ENCODE data around the gene MMP15.

DNA sequence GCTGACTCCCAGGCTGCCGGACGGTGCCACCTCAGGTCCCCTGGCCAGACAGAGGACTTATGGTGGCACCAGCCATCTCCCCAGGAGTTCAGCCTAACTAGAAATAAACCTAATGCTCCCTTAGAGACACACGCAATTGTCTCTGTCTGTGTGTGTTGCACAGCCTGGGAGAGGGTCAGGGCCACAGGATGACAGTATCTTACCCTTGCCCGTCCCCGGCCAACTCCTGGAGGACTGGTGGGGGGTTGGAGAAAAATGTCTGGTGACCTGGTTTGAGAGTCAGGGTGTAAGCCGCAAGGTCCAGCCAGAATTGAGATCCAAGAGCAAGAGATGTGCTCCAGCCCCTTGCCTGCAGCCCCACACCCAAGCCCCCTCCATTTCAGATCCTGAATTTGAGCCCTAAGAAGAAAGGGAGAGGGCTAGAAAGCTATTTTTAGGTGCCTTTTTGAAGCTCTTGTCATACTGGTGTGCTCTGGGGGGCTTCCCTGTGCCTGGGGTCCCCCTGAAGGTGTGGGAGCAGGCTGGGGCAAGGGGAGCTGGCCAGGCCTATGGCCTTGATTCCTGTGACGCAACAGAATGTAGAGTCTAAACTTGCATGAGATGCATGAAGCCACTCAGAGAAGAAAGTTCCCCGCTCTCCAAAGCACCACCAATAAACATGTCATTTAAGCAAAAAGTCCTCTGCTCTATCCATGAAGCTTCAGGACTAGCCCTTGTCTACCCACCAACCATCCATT, 37.9 kb upstream of the MMP15 start:
- TF ChIP-seq POLR2A (IDR thresholded peaks at IDR 0.05), result no peak
- TF ChIP-seq, protein P1, sequence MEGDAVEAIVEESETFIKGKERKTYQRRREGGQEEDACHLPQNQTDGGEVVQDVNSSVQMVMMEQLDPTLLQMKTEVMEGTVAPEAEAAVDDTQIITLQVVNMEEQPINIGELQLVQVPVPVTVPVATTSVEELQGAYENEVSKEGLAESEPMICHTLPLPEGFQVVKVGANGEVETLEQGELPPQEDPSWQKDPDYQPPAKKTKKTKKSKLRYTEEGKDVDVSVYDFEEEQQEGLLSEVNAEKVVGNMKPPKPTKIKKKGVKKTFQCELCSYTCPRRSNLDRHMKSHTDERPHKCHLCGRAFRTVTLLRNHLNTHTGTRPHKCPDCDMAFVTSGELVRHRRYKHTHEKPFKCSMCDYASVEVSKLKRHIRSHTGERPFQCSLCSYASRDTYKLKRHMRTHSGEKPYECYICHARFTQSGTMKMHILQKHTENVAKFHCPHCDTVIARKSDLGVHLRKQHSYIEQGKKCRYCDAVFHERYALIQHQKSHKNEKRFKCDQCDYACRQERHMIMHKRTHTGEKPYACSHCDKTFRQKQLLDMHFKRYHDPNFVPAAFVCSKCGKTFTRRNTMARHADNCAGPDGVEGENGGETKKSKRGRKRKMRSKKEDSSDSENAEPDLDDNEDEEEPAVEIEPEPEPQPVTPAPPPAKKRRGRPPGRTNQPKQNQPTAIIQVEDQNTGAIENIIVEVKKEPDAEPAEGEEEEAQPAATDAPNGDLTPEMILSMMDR (IDR thresholded peaks at IDR 0.05), result no peak
